Aorta (tissue), 5 donors: ENCODE results near the gene PBLD. TPM values are rescaled to one million over a fixed set of nuclear protein-coding genes. Genes with fewer than 3 reads are reported as not detected.

Experiments used
- ATAC-seq: fragments of 200-7000 bp; cut with Tn5 transposase; one replicate; pipeline ENCODE4 v1.9.1; 2022; ENCODE audit warnings: moderate library complexity; ENCODE audit not compliant: low FRiP score
- DNase-seq, 2 donors: peaks; one replicate each; pipeline ENCODE4 v3.0.0-alpha.2; 2020
- H3K27ac ChIP-seq, 2 donors: one replicate each; pipeline ENCODE4 v1.5.1; 2013; ENCODE audit warnings: low read length in 2 of 2, mild to moderate bottlenecking in 2 of 2, moderate library complexity in 2 of 2, control low read depth in 1 of 2, inconsistent platforms in 1 of 2, low read depth in 1 of 2
- H3K27me3 ChIP-seq, 2 donors: one replicate each; pipeline ENCODE4 v1.6.1; 2013; ENCODE audit warnings: control low read depth in 1 of 2, low read length in 1 of 2, mild to moderate bottlenecking in 1 of 2, moderate library complexity in 1 of 2; ENCODE audit not compliant: insufficient read depth in 2 of 2, control insufficient read depth in 1 of 2
- H3K36me3 ChIP-seq, 2 donors: one replicate each; pipeline ENCODE4 v1.6.1; 2013; ENCODE audit warnings: control low read depth in 1 of 2, low read length in 1 of 2, mild to moderate bottlenecking in 1 of 2; ENCODE audit not compliant: insufficient read depth in 2 of 2, control insufficient read depth in 1 of 2
- H3K4me1 ChIP-seq, 2 donors: one replicate each; pipeline ENCODE4 v1.6.1; 2013; ENCODE audit warnings: low read length in 2 of 2, control low read depth in 1 of 2, mild to moderate bottlenecking in 1 of 2, moderate library complexity in 1 of 2; ENCODE audit not compliant: insufficient read depth in 2 of 2, control insufficient read depth in 1 of 2
- H3K4me3 ChIP-seq, 2 donors: one replicate each; pipeline ENCODE4 v1.5.1; 2013; ENCODE audit warnings: low read length in 2 of 2, control low read depth in 1 of 2, mild to moderate bottlenecking in 1 of 2
- H3K9me3 ChIP-seq: one replicate; pipeline ENCODE4 v1.6.1; 2013; ENCODE audit warnings: mild to moderate bottlenecking, low read length; ENCODE audit not compliant: control insufficient read depth
- WGBS, 2 donors: extraction: QIAGEN DNeasy Blood & Tissue Kit; methylation state at CpG; one replicate each; pipeline ENCODE4 v1.1.7; 2013; 5-methylcytosine and 5-hydroxymethylcytosine counted together
- intact Hi-C, 2 donors: fragments of 100-400 bp; cut with DNase I; formaldehyde crosslinking; loops; one replicate each; pipeline versions ENCODE4 v1.14.2 to v1.15.0; 2022
- long read RNA-seq, 2 donors: library from polyadenylated mRNA; unstranded; transcript quantifications; one replicate each; pipeline ENCODE4 v2.0.0, GENCODE V29; 2020 to 2021
- polyA plus RNA-seq, 2 donors: library from polyadenylated mRNA; stranded (reverse); fragments of 200-250 nt; gene quantifications; one replicate each; pipeline ENCODE4 v1.2.3, GENCODE V29; 2013
- total RNA-seq, 2 donors: library from RNA; stranded (reverse); fragmentation: NEBNext Ultra II Directional; extraction: Animal tissue kit (Norgen Biotek cat#: 25700); gene quantifications; one replicate each; pipeline ENCODE4 v1.2.1, GENCODE V29; 2021
- donor health status: healthy with polysubstance abuse.
- donor health status: Bipolar disorder and iron deficiency.
- donor health status: DM: no; HTN: no; CAD: no.
- donor health status: DM: no; HTN: no; CAD: no.
- donor health status: DM: yes; HTN: yes; CAD: no.

PBLD gene
- total RNA-seq (1 to 10 TPM; 6.8 to 7.7 TPM), polyA plus RNA-seq (10 to 100 TPM in 1 of 2 donors, 1 to 10 TPM in 1; 5.8 to 36.8 TPM)
- long read RNA-seq, donor 1, transcript PBLD-202 (10 exons, 2,165 nt), result major isoform, 12 of 17 reads
- long read RNA-seq, donor 1, partial matches to known transcripts, result 0 of 17 reads
- long read RNA-seq, donor 1, other reads (novel, unspliced or antisense), result 4 of 17 reads
- long read RNA-seq, donor 2, partial matches to known transcripts, result 0 of 6 reads
- long read RNA-seq, donor 2, other reads (novel, unspliced or antisense), result 4 of 6 reads

DNA sequence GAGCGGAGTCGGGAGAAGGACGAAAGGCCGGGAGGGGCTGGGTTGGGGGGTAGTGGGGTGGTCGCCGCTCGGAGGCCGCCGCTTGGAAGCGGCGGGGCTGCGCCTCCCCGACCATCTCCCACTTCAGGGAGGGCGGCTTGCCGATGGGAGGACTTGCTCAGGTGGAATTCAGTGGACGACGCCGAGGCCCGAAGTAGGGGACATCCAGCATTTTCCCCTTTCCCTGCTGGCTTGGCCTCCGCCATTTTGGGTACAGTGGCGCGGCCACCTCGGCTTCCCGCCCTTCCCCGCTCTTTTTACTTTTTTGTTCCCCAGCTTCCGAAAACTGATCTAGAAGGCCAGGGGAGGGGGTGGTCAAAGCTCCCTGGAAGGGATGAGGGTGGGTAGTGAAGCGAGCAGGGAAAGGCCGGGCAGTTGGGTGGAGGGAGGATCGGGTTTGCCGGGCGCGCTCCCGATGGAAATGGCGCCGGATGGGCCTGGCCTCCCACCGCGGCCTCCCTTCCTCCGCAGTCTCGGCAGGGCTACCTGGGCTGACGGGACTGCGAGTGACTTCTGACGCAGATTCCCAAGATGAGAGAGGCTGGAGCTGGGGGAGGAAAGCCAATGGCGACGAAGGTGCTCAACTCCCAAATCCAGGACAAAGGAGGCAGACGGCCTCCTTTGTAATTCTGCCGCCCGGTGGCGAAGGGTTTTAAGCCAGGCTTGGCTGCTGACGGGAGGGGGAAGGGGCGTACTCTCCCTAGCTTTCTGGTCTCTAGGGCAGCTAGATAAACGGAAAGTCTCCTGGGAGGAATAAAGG lies at the start of gene PBLD:
Gene PBLD, minus strand, starts transcription at position 670 of the 799 bp plus-strand sequence. CDS start 26,084 bp downstream, outside the sequence.
- H3K27me3 ChIP-seq, result no peaks in the 10 kb centered on the region
- H3K4me3 ChIP-seq, result peak within 1 kb of the TSS; percentile 60 to 94
- ATAC-seq (peak; percentile 69), DNase-seq (peak; percentile 83 to 86)
- no peaks in the 10 kb centered on the region for H3K36me3 ChIP-seq
- intact Hi-C loops, result loop anchor here (1.0 to 10.0 kb wide), 4 partner anchors 258 to 568 kb away; partner anchors contain the start of genes SIRT1 (in 2 of the 2), DDX50 (in 1 of the 2) and HERC4 (in 1 of the 2)
- H3K27ac ChIP-seq, result peak within 1 kb of the TSS; percentile 84 to 95
- no peaks in the 10 kb centered on the region for H3K9me3 ChIP-seq
- 0% methylated on average over 51 of the region's 51 CpGs for WGBS, 2 donors
- H3K4me1 ChIP-seq, result peaks cover 0 to 8% of the 10 kb centered on the region in 2 donors

DNA sequence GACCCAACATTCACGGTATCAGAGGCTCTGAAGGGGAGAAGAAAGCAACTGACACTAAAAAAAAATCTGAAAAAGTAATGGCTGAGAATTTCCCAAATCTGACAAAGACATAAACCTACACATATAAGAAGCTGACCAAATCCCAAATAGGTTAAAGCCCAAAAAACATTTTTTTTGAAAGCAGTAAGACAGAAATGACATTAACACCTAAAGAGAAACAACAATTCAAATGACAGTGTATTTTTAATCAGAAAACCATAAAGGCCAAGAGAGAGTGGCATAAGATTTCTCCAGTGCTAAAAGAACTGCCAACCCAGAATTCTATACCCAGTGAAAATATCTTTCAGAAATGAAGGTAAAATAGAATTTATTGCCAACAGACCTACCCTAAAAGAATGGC lies 38.9 kb upstream of the PBLD start:
- 98 to 100% methylated on average over 1 of the region's 1 CpG for WGBS, 2 donors

DNA sequence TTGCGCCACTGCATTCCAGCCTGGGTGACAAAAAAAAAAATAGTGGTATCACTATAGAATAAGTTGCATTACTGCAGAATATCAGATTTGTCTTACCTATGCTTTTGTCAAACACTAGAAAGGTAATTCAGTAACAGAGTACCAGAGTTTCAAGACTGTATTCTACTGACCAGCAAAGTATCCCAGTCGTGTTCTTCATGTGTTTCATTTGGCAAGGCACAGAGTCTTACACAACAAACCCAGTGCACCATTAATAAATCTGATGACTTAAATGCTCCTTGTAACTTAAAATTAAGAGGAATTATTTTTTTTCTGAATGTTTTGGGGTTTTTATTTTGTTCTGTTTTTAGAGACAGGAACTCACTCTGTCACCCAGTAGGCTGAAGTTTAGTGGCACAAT lies 34.4 kb upstream of the PBLD start:
- no peak overlapping the region for H3K4me3 ChIP-seq
- no peak overlapping the region for H3K27ac ChIP-seq
- H3K36me3 ChIP-seq, result peaks cover 5 to 8% of the 10 kb centered on the region in 2 donors
- H3K27me3 ChIP-seq, result no peaks in the 10 kb centered on the region
- ATAC-seq (no peak), DNase-seq (no peak)
- intact Hi-C loops, result no loop called here
- no peaks in the 10 kb centered on the region for H3K9me3 ChIP-seq
- WGBS, 2 donors, result 50% methylated on average over 2 of the region's 2 CpGs
- H3K4me1 ChIP-seq, result no peaks in the 10 kb centered on the region

More for the DNA sequence above, 38.9 kb upstream of the PBLD start:
- intact Hi-C loops, result no loop called here
- H3K9me3 ChIP-seq, result no peaks in the 10 kb centered on the region
- no peak overlapping the region for H3K27ac ChIP-seq
- no peaks in the 10 kb centered on the region for H3K27me3 ChIP-seq
- H3K4me3 ChIP-seq, result no peak overlapping the region
- DNase-seq (no peak), ATAC-seq (no peak)
- H3K4me1 ChIP-seq, result no peaks in the 10 kb centered on the region
- peaks cover 3 to 5% of the 10 kb centered on the region in 2 donors for H3K36me3 ChIP-seq

DNA sequence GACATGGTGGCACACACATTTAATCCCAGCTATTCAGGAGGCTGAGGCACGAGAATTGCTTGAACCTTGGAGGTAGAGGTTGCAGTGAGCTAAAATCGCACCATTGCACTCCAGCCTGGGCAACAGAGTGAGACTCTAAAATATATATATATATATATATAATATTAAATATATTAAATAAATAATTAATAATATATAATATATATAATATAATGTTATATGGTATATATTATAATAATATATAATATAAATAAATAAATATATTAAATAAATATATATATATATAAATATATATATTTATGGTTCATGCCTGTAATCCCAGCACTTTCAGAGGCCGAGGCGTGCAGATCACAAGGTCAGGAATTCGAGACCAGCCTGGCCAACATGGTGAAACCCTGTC lies 33.9 kb upstream of the PBLD start:
- Histone ChIP-seq H3K4me3 (no peak overlapping the region), H3K36me3 (peaks cover 5% of the 10 kb centered on the region in 2 donors), H3K9me3 (no peaks in the 10 kb centered on the region), H3K27ac (no peak overlapping the region), H3K27me3 (no peaks in the 10 kb centered on the region), H3K4me1 (no peaks in the 10 kb centered on the region)
- ATAC-seq (no peak), DNase-seq (no peak)
- intact Hi-C loops, result no loop called here
- WGBS, 2 donors, result 95 to 97% methylated on average over 5 of the region's 5 CpGs

DNA sequence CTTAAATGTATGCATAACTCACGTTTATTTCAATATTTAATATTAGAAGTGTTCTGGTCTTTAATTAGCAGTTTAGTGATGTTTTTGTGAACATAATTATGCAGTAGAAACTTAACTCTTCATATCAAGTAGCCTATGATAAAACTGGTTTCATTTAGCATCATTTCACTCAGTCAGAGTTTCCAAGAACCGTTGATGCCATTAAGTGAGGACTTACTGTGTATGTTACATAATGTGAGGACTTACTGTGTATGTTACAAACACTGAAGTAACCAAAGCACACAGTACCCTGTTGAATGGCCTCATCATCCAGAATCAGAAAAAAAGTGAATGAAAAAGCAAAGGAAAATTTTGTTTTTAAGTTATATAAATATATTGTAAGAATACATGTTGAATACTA lies 32.9 kb upstream of the PBLD start:
- Histone ChIP-seq H3K27me3 (no peaks in the 10 kb centered on the region), H3K4me1 (no peaks in the 10 kb centered on the region), H3K36me3 (peaks cover 5% of the 10 kb centered on the region in 2 donors), H3K4me3 (no peak overlapping the region), H3K9me3 (no peaks in the 10 kb centered on the region), H3K27ac (no peak overlapping the region)
- intact Hi-C loops, result no loop called here
- ATAC-seq (no peak), DNase-seq (no peak)
- 76% methylated on average over 2 of the region's 2 CpGs for WGBS, 2 donors

DNA sequence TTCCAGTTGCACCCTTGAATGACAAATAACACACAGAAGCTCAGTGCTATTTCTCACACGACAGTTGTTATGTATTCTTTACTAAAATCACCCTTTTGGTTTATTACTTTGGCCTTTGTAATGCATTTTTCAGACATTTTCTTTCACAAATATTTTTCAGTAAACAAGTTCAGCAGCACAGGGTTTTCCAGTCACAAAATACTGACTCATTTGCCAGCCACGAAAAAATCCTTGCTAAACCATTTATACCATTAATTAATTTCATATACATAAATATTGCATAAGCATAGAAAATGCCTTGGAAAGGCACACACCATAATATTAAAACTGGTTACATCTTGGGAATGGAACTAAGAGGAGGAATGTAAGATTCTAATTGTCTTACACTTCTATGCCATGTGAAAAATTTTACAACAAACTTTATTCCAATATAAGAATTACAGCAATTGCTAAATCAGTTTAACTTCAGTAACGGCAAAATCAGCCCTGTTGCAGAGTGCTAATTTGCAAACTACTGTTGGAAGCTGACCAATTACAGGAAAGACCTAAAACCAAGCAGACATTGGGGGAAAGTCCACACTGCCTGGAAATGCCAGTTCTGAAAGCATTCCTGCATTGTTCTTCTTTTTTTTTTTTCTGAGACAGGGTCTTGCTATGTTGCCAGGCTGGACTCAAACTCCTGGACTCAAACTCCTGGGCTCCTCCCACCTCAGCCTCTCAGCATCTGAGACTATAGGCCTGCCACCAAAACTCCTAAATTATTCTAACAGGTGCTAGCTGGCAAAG lies 31.6 kb upstream of the PBLD start:
- intact Hi-C loops, result no loop called here
- Histone ChIP-seq H3K9me3 (no peaks in the 10 kb centered on the region), H3K4me1 (no peaks in the 10 kb centered on the region), H3K4me3 (no peak overlapping the region), H3K27me3 (no peaks in the 10 kb centered on the region), H3K36me3 (peaks cover 5% of the 10 kb centered on the region in 2 donors), H3K27ac (no peak overlapping the region)
- 85 to 88% methylated on average over 3 of the region's 3 CpGs for WGBS, 2 donors
- ATAC-seq (no peak), DNase-seq (no peak)

DNA sequence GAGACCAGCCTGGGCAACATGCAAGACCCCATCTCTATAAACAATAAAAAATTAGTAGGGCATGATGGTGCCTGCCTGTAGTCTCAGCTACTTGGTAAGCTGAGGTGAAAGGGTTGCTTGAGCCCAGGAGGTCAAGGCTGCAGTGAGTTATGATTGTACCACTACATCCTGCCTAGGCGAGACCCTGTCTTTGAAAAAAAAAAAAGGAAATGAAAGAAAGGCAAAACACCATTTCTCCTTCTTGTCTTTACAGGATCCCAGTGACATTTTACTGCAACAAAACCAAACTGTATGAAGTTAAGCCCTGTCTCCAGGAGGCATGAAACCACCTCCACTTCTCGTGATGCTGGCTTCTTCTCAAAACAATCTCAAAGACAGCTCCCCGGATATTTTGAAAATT lies 29.9 kb upstream of the PBLD start:
- intact Hi-C loops, result no loop called here
- Histone ChIP-seq H3K27ac (no peak overlapping the region), H3K4me1 (no peaks in the 10 kb centered on the region), H3K36me3 (peaks cover 5% of the 10 kb centered on the region in 2 donors), H3K9me3 (no peaks in the 10 kb centered on the region), H3K4me3 (no peak overlapping the region), H3K27me3 (no peaks in the 10 kb centered on the region)
- 82 to 83% methylated on average over 3 of the region's 3 CpGs for WGBS, 2 donors
- DNase-seq (no peak), ATAC-seq (no peak)

DNA sequence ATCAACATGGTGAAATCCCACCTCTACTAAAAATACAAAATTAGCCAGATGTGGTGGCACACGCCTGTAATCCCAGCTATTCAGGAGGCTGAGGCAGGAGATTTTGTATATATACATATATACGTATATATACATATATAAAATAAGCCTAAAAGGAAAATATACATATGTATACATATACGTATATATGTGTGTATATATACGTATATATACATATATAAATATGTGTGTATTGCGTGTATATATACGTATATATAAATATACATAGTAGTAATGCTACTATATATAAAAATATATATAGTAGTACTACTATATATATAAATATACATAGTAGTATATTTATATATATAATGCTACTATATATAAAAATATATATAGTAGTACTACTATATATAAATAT lies 26.5 kb upstream of the PBLD start:
- Histone ChIP-seq H3K36me3 (peaks cover 5 to 8% of the 10 kb centered on the region in 2 donors), H3K4me3 (no peak overlapping the region), H3K27me3 (no peaks in the 10 kb centered on the region), H3K27ac (no peak overlapping the region), H3K9me3 (no peaks in the 10 kb centered on the region), H3K4me1 (no peaks in the 10 kb centered on the region)
- intact Hi-C loops, result no loop called here
- WGBS, 2 donors, result 92 to 94% methylated on average over 6 of the region's 6 CpGs
- no peak for ATAC-seq
- no peak for DNase-seq
